Fibroblast of skin of abdomen (primary cell): ENCODE measurements around the gene APOL6.
A peak's percentile ranks its signal among the peaks of the same experiment; 100 is the strongest.
"Not testable (repeated sequence)": the region's sequence is repeated elsewhere in the genome, so short reads cannot be mapped to it uniquely, and the experiment has no call there.

ENCODE experiments used
- DNase-seq: peaks from one replicate; pipeline ENCODE4 v3.0.0-alpha.2; 2013

Gene APOL6

GRCh38 chr22:35618427-35619223, 29.6 kb upstream of the APOL6 start:
- no peak for DNase-seq

- no peak for DNase-seq
These were observed 28.7 kb upstream of the APOL6 start for GRCh38 chr22:35619336-35620094.

GRCh38 chr22:35620624-35621251, 27.5 kb upstream of the APOL6 start:
- DNase-seq, result peak; percentile 38

- DNase-seq, result no peak
These were observed 26.8 kb upstream of the APOL6 start for GRCh38 chr22:35621451-35621850.

- DNase-seq, result no peak
These were observed 25.9 kb upstream of the APOL6 start for GRCh38 chr22:35622191-35622913.

GRCh38 chr22:35623885-35624284, 24.4 kb upstream of the APOL6 start:
- not testable (repeated sequence) for DNase-seq

- DNase-seq, result no peak
These were observed 23.7 kb upstream of the APOL6 start for GRCh38 chr22:35624547-35624946.

GRCh38 chr22:35625763-35626432, 22.3 kb upstream of the APOL6 start:
- no peak for DNase-seq

GRCh38 chr22:35627267-35628041, 20.8 kb upstream of the APOL6 start:
- peak; percentile 97 for DNase-seq

GRCh38 chr22:35628732-35629131, 19.5 kb upstream of the APOL6 start:
- no peak for DNase-seq

- DNase-seq, result peak; percentile 99
These were observed 18.6 kb upstream of the APOL6 start for GRCh38 chr22:35629406-35630216.

GRCh38 chr22:35630387-35630793, 17.9 kb upstream of the APOL6 start:
- peak; percentile 86 for DNase-seq

- no peak for DNase-seq
These were observed 17.4 kb upstream of the APOL6 start for GRCh38 chr22:35630891-35631290.

- DNase-seq, result peak; percentile 47
These were observed 16.6 kb upstream of the APOL6 start for GRCh38 chr22:35631597-35631996.

- DNase-seq, result no peak
These were observed 15.3 kb upstream of the APOL6 start for GRCh38 chr22:35632935-35633334.

GRCh38 chr22:35633520-35633919, 14.7 kb upstream of the APOL6 start:
- no peak for DNase-seq

- DNase-seq, result no peak
These were observed 14.2 kb upstream of the APOL6 start for GRCh38 chr22:35634015-35634414.

GRCh38 chr22:35634943-35635540, 13.2 kb upstream of the APOL6 start:
- no peak for DNase-seq

GRCh38 chr22:35637254-35637653, 11.0 kb upstream of the APOL6 start:
- DNase-seq, result no peak

- no peak for DNase-seq
These were observed 10.2 kb upstream of the APOL6 start for GRCh38 chr22:35638001-35638400.
